ENCODE results near the gene SPSB2.
"Not testable (repeated sequence)": the region's sequence is repeated elsewhere in the genome, so short reads cannot be mapped to it uniquely, and the experiment has no call there.

The SPSB2 gene

DNA sequence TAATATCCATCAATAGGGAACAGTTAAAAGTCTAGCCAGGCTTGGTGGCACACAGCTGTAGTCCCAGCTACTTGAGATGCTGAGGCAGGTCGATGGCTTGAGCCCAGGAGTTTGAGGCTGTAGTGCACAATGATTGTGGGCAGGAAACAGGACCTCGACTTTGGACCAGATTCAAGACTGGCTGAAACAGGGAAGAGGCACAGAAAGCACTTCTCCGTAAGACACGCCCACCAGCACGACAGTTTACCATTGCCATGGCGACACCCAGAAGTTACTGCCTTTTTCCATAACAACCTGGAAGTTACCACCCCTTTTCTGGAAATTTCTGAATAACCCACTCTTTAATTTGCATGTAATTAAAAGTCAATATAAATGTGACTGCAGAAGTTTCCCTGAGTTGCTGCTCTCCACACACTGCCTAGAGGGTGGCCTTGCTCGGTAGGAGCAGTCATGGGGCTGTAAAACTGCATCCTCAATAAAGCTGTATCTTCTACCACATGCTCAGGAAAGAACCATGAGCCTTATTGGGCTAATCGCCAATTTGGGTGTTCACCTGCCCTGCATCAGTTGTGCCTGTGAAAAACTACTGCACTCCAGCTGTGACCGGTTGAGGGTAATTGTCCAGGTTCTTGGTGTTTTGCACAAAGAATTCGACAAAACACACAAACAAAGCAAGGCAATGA lies 26.9 kb upstream of the SPSB2 start:
- DNase-seq, result no peak

DNA sequence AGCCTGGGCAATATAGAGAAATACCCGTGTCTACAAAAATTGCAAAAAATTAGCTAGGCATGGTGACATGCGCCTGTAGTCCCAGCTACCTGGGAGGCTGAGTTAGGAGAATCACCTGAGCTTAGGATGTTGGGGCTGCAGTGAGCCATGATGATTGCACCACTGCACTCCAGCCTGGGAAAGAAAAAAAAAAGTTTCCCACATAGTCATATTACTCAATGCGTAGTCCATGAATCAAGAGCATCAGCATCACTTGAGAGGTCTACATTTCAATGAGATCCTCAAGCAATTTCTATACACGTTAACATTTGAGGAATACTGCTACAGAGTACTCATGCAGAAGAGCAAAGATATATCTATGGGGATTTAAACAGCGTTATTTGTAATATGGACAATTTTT lies 26.3 kb upstream of the SPSB2 start:
- DNase-seq, result no peak

DNA sequence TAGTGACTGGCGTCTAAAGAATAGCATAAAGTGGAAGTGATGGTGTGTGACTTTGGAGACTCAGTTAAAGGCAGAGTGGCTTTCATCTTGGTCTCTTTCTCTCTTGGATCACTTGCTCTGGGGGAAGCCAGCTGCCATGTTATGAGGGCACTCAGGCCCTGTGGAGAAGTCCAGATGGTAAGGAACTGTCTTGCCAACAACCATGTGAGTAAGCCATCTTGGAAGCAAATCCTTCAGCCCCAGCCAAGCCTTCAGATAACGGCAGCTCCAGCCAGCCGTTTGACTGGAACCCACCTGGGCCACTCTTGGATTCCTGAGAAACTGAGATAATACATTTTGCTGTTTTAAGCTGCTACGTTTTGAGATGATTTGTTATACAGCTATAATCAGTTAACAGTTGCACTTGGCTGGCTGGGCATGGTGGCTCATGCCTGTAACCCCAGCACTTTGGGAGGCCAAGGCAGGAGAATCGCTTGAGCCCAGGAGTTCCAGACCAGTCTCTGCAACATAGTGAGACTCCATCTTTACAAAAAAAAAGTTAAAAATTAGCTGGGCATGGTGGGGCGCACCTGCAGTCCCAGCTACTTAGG lies 23.8 kb upstream of the SPSB2 start:
- DNase-seq, result no peak

DNA sequence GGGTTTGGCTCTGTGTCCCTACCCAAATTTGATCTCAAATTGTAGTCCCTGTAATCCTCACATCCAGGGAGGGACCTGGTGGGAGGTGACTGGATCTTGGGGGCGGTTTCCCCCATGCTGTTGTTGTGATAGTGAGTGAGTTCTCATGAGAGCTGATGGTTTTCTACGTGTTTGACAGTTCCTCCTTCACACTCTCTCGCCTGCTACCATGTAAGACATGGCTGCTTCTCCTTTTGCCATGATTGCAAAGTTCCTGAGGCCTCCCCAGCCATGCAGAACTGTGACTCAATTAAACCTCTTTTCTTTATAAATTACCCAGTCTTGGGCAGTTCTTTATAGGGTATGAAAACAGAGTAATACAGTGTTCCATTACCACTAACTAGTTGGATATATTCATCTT lies 21.2 kb upstream of the SPSB2 start:
- DNase-seq, result no peak

DNA sequence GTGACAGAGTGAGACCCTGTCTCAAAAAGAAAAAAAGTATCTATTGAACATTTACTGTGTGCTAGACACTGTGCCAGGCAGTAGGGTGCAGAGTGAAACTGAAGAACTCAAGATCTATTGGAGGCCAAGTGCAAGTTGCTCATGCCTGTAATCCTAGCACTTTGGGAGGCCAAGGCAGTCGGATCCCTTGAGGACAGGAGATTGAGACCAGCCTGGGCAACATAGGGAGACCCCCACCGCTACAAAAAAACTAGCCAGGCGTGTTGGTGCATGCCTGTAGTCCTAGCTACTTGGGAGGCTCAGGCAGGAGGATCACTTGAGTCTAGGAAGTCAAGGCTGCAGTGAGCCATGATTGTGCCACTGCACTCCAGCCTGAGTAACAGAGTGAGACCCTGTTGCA lies 19.6 kb upstream of the SPSB2 start:
- not testable (repeated sequence) for DNase-seq

DNA sequence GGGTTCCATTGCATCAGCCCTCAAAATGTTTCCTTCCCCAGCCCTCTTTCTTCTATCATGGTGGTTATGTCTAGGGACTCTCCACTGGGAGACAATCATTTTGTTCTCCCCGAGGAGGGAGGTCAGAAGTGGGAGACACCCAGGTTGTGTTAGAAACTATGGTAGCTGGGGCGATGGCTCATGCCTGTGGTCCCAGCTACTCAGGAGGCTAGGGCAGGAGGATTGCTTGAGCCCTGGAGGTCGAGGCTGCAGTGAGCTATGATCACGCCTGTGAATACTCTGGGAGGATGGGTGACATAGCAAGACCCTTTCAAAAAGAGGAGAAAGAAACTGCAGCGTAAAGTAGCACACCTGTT lies 18.5 kb upstream of the SPSB2 start:
- DNase-seq, result no peak

DNA sequence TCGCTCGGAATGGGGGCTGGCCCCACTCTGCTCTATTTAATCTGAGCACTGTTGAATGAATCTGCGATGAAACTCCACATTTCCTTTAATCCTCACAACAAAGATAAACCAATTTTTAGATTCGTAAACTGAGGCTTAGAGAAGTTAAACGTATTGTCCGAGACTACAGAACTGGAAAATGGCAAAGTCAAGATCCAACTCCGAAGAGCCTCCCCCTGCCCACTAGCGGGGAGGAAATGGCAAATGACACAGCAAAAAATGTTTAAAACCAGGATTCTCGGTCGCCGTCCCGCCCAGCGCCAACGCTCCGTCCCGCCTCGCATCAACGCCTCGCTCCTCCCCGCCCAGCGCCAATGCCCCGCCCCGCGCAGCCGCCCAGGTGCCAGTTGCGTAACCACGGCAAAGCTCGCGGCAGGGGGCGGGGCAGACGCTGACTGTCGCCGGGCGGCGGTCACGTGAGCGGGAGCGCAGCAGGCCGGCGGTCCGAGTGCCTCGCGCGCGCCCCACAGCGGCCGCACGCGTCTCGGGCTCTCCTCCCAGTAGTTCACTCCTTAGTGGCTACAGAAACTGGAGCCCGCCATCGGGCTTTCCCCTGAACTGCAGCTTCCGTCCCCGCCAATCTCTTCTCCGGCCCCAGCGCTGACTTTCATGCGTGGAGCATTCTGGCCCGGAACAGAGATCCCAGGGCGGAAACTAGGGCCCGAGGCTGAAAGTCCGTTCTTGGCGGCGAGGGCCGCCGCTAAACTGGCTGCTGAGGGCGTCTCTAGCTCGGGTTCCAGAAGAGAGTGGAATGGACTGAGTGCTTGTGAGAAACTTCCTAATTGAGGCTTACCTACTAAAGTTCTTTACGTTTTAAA lies 17.9 kb upstream of the SPSB2 start:
- DNase-seq, result peak; percentile 99

DNA sequence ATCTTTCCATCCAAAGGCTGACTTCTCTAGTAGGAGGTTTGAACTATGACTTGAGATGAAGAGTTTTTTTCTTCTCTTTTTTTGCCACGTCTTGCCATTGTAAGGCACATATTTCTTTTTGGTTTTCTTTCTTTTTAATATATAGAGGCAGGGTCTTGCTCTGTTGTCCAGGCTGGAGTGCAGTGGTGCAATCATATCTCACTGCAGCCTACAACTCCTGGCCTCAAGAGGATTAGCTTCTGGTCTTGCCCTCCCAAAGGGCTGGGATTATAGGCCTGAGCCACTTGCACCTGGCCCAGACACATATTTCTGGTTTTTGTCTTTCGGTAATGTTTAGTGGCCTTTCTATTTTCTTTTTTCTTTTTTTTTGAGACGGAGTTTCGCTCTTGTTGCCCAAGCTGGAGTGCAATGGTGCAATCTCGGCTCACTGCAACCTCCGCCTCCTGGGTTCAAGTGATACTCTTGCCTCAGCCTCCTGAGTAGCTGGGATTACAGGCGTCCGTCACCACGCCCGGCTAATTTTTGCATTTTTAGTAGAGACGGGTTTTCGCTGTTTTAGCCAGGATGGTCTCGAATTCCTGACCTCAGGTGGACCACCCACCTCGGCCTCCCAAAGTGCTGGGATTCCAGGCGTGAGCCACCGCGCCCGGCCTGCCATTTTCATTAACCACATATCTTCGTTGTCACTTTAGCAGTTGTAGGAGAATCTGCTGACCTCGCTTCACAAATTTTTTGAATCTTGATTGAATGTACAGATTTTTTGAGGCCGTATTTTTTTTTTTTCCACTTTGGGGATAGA lies 16.9 kb upstream of the SPSB2 start:
- DNase-seq, result not testable (repeated sequence)

DNA sequence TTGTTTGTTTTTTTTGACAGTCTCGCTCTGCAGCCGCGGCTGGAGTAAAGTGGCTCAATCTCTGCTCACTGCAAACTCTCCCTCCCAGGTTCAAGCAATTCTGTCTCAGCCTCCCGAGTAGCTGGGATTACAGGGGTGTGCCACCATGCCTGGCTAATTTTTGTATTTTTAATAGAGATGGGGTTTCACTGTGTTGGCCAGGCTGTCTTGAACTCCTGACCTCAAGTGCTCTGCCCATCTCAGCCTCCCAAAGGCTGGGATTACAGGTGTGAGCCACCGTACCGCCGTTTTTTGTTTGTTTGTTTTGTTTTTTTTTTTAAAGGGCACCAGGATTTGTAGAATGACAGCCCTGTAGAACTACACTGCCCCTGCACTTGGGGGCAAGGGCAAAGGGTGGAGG lies 15.7 kb upstream of the SPSB2 start:
- DNase-seq, result not testable (repeated sequence)

DNA sequence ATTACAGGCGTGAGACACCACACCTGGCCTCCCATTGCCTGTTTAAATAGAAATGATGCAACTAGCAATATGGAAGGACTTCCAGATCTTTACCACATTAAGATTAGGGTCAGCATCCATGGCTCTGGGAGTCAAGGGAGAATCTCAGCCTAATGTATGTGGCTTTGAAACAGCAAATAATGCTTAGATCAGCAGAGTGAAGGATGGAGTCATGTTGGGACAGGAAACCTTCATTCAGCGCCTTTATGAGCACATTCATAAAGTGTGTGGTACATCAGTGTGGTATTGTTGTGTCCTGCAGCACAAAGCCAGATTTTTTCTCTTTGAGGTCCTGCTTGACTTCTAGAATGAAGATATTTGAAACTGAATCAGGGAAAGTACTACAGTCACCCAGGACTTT lies 15.3 kb upstream of the SPSB2 start:
- DNase-seq, result no peak

DNA sequence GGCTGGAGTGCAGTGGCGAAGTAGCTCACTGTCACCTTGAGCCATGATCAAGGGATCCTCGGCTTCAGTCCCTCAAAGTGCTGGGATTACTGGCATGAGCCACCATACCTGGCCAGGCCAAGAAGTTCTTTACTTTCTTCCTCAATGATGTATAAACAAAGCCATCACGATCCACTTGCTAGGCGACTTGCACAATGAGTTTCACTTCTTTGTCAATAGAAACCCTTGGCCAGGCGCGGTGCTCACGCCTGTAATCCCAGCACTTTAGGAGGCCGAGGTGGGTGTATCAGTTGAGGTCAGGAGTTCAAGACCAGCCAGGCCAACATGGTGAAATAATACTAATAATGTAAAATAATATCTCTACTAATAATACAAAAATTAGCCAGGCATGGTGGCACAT lies 14.4 kb upstream of the SPSB2 start:
- DNase-seq, result no peak

DNA sequence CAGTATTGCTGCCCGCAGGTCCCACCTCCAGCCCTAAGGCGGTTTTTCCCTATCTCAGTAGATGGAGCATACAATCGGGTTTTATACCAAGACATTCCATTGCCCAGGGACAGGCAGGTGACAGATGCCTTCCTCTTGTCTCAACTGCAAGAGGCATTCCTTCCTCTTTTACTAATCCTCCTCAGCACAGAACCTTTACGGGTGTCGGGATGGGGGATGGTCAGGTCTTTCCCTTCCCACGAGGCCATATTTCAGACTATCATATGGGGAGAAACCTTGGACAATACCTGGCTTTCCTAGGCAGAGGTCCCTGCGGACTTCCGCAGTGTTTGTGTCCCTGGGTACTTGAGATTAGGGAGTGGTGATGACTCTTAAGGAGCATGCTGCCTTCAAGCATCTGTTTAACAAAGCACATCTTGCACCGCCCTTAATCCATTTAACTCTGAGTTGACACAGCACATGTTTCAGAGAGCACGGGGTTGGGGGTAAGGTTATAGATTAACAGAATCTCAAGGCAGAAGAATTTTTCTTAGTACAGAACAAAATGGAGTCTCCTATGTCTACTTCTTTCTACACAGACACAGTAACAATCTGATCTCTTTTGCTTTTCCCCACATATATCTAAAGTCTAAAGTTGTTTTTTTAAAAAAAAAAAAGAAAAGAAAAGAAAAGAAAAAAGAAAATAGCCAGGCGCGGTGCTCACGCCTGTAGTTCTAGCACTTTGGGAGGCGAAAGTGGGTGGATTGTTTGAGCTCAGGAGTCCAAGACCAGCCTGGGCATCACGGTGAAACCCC lies 13.3 kb upstream of the SPSB2 start:
- not testable (repeated sequence) for DNase-seq

DNA sequence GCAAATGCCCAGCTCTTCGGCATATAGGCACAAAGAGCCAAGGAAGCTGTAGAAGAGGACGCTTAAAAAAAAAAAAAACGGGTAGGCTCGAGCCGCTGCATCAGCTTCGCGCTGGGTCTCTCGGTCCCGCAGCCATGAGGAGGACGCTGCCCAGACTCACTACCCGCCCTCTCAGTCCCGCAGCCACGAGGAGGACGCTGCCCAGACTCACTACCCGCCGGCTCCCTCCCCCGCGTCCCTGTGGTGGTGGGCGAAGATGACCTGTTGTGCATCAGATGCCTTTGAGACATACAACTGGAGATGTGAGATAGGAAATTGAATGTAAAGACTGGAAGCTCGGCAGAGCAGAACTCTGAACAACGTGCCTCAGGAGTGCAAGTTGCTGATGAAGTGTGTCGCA lies 11.4 kb upstream of the SPSB2 start:
- DNase-seq, result no peak

DNA sequence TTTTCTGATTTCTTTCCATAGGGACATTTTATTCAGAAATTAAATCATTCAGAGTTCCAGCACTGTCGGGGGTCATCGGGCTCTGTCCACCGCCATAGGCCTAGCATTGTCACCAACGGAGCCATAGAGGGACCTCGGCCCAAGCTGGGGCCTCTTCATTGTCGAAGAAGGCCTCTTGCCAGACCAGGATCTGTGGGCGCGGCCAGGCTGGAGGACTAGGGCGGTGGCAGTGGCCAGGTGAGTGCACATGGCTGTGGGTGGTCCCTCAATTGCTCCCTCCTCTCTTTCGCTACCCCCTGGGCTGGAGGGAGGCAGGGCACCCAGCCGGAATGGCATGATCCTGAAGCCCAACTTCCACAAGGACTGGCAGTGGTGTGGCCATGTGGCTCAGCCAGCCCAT lies 10.6 kb upstream of the SPSB2 start:
- DNase-seq, result no peak

DNA sequence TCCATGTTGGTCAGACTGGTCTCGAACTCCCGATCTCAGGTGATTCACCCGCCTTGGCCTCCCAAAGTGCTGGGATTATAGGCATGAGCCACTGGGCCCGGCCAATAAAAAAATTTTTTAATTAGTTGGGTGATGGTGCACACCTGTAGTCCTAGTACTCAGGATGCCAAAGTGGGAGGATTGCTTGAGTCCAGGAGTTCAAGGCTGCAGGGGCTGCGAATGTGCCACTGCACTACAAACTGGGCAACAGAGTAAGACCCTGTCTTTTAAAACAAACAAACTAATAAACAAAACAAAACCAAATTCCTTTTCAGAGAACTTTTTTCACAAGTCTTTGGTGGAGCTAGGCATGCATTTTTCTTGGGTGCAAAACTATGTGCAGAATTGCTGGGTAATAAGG lies 10.1 kb upstream of the SPSB2 start:
- no peak for DNase-seq

DNA sequence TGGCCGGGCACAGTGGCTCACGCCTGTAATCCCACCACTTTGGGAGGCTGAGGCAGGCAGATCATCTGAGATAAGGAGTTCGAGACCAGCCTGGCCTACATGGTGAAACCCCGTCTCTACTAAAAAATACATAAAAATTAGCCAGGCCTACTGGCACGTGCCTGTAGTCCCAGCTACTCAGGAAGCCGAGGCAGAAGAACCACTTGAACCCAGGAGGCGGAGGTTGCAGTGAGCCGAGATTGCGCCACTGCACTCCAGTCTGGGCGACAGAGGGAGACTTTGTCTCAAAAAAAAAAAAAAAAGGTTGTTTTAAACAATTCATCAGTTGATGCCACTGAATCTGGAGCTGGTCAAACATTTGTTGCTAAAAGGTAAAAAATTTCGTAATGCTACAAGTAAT lies 6.7 kb upstream of the SPSB2 start:
- DNase-seq, result not testable (repeated sequence)

DNA sequence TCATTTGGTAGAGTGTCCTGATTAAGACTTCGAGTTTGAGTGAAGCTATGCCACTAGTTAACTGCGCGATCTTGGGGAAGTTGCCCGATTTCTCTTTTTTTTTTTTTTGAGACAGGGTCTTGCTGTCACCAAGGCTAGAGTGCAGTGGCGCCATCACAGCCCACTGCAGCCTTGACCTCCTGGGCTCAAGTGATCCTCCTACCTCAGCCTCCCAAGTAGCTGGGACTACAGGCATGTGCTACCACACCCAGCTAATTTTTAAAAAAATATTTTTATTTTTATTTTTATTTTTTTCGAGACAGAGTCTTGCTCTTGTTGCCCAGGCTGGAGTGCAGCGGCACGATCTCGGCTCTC lies 889 bp upstream of the SPSB2 start:
- not testable (repeated sequence) for DNase-seq

DNA sequence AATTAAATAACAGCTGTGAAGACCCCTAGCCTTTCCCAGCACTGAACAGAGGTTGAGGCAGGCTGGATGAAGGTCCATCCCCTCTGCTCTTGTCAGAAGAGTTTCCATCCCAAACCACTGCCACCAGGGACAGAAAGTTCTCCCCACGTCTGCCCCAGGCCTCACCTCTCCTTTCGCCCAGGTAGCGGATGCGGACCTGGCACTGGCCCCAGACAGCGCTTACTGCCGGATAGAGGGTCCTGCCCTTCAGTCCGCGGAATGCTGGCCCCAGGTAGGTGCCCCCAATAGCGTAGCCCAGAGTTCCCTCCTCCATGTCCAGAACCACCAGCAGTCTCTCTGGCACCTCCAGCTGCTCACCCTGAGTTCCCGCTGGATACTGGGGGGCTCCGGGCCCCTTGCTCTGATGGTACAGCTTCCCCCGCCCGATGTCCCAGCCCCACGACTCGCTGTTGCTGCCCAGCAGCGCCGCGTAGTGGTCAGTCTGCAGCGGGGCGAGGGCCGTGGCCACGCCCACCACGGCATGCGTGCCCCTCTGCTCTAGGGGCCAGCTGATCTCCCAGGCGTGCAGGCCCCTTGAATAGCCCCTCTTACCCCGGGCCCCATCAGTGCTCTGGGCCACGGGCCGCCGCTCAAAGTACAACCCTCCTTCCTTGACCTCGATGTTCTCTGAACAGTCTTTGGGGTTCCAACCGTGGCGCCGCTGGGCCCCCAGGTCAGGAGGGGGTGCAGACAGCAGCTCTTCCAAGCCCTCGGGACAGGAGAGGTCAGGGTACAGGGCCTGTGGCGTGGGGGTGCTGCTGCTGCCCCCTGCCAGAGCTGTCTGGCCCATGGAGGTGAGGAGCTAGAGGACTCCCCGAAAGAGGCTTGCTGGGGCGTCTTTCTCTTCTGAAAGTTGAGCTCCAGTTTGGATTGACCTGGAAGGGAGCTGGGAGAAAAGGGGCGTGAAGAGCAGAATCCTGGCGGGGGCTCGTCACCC lies 742 bp downstream of the SPSB2 start:
- DNase-seq, result peak; percentile 83

DNA sequence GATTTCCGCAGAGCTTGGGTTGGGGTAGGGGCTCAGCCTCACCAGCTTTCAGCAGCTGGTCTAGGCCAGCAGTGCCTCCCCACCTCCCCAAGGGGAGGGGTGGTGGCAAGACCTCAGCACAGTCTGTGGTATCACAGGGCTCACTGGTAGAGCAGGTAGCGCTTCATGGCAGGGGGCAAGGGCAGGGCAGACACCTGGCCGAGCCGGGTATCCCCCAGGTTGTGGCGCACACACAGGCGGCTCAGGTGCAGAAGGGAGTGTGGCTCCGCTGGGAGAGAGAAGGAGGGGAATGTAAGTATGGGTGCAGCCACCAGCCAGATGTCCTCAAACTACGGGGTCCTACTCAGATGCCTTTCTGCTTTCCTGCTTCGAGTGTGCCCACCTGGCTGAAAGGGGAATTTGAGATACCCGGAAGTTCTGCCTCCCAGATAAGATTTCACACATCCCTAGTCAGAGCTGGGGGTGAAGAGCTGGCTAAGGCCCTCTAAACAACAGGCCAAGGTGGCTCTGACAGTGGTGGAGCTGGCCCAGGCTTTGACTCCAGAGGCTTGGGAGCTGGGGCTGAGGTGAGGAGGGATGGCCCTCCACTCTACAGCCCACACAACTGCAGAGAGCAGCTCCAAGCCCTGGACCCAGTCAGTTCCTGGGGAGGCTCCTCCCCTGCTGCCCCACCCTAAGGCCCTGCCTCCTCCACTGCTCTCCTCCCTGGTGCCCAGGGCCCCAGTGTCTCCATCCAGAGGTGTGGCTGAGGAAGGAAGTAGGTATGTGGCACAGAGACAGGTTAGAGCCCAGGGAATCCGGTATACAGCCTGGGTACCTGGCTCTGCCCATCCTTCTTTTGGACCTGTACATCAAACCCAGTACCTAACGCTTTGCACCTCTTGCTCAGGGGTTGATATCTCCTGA lies 1.8 kb downstream of the SPSB2 start:
- no peak for DNase-seq

DNA sequence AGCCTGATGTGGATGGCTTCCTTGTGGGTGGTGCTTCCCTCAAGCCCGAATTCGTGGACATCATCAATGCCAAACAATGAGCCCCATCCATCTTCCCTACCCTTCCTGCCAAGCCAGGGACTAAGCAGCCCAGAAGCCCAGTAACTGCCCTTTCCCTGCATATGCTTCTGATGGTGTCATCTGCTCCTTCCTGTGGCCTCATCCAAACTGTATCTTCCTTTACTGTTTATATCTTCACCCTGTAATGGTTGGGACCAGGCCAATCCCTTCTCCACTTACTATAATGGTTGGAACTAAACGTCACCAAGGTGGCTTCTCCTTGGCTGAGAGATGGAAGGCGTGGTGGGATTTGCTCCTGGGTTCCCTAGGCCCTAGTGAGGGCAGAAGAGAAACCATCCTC lies 2.8 kb downstream of the SPSB2 start:
- not testable (repeated sequence) for DNase-seq
